Neural cell (in vitro differentiated cells): ENCODE data around the gene IP6K1. TPM values are rescaled to one million over a fixed set of nuclear protein-coding genes. Genes with fewer than 3 reads are reported as not detected.

ENCODE experiments used
- H2AFZ ChIP-seq: fragments of 200-600, 300-800 bp; sonication (generic), shearing (Covaris generic); 2 replicates; pipeline ENCODE4 v1.6.0; 2014; ENCODE audit warnings: low read depth, mild to moderate bottlenecking, antibody characterized with exemption, low read length, moderate library complexity
- H3F3A ChIP-seq: fragments of 200-600 bp; shearing (Covaris generic); 2 replicates; pipeline ENCODE4 v1.6.1; 2016; ENCODE audit warnings: mild to moderate bottlenecking, moderate library complexity, mixed read lengths, antibody characterized with exemption, low read length; ENCODE audit not compliant: insufficient read depth, poor library complexity, severe bottlenecking
- H3K27ac ChIP-seq: fragments of 200-600, 300-800 bp; sonication (generic), shearing (Covaris generic); 2 replicates; pipeline ENCODE4 v1.5.1; 2014; ENCODE audit warnings: mild to moderate bottlenecking, low read length, moderate library complexity
- H3K27me3 ChIP-seq: fragments of 300-800, 200-600 bp; sonication (generic), shearing (Covaris generic); 2 replicates; pipeline ENCODE4 v1.6.0; 2014; ENCODE audit warnings: mild to moderate bottlenecking, low read depth, low read length, moderate library complexity; ENCODE audit not compliant: insufficient read depth
- H3K36me3 ChIP-seq: fragments of 300-800, 200-600 bp; sonication (generic), shearing (Covaris generic); 2 replicates; pipeline ENCODE4 v1.5.1; 2014; ENCODE audit warnings: mild to moderate bottlenecking, antibody characterized with exemption, low read length, moderate library complexity; ENCODE audit not compliant: insufficient read depth
- H3K4me2 ChIP-seq: fragments of 300-800, 200-600 bp; sonication (generic), shearing (Covaris generic); 2 replicates; pipeline ENCODE4 v1.6.0; 2014; ENCODE audit warnings: mild to moderate bottlenecking, low read length
- H3K4me3 ChIP-seq: fragments of 300-800, 200-600 bp; sonication (generic), shearing (Covaris generic); 2 replicates; pipeline ENCODE4 v1.5.1; 2014; ENCODE audit warnings: mild to moderate bottlenecking, low read length, moderate library complexity
- H3K79me2 ChIP-seq: fragments of 200-600 bp; shearing (Covaris generic); replicated peaks from 2 replicates; pipeline ENCODE4 v1.6.0; 2014; ENCODE audit warnings: mild to moderate bottlenecking, low read length, moderate library complexity; ENCODE audit not compliant: insufficient read depth
- H3K9ac ChIP-seq: fragments of 300-800, 200-600 bp; sonication (generic), shearing (Covaris generic); 2 replicates; pipeline ENCODE4 v1.6.1; 2016; ENCODE audit warnings: mild to moderate bottlenecking, low read length, mixed read lengths
- H3K9me2 ChIP-seq: fragments of 200-600 bp; shearing (Covaris generic); 2 replicates; pipeline ENCODE4 v1.6.1; 2016; ENCODE audit warnings: mild to moderate bottlenecking, low read length, mixed read lengths; ENCODE audit not compliant: insufficient read depth
- H3K9me3 ChIP-seq: fragments of 200-600, 300-800 bp; sonication (generic), shearing (Covaris generic); 2 replicates; pipeline ENCODE4 v1.6.1; 2016; ENCODE audit warnings: mild to moderate bottlenecking, mixed run types, low read length, moderate library complexity, mixed read lengths
- H4K20me1 ChIP-seq: fragments of 200-600 bp; shearing (Covaris generic); 2 replicates; pipeline ENCODE4 v1.6.1; 2016; ENCODE audit warnings: mild to moderate bottlenecking, mixed run types; ENCODE audit not compliant: insufficient read depth
- EP300 ChIP-seq: fragments of 450-650 bp; conservative IDR thresholded peaks from 2 replicates; pipeline ENCODE4 v1.6.1; 2014; ENCODE audit warnings: antibody characterized with exemption, mild to moderate bottlenecking, moderate library complexity; ENCODE audit not compliant: poor library complexity, severe bottlenecking
- POLR2AphosphoS5 ChIP-seq: IDR thresholded peaks from 2 replicates; pipeline ENCODE4 v1.6.1; 2012
- RAD21 ChIP-seq: fragments of 450-650 bp; conservative IDR thresholded peaks from 2 replicates; pipeline ENCODE4 v1.6.1; 2014; ENCODE audit warnings: antibody characterized with exemption, mild to moderate bottlenecking, moderate library complexity
- REST ChIP-seq: IDR thresholded peaks from 2 replicates; pipeline ENCODE4 v1.6.1; 2012; ENCODE audit warnings: borderline replicate concordance
- SMC3 ChIP-seq: fragments of 450-650 bp; conservative IDR thresholded peaks from 2 replicates; pipeline ENCODE4 v1.6.1; 2014; ENCODE audit warnings: antibody characterized with exemption, mild to moderate bottlenecking, moderate library complexity; ENCODE audit not compliant: poor library complexity
- TAF1 ChIP-seq: IDR thresholded peaks from 2 replicates; pipeline ENCODE4 v1.6.1; 2012; ENCODE audit warnings: low read depth
- polyA plus RNA-seq: library from polyadenylated mRNA; depleted of rRNA; stranded (reverse); fragments of >200 nt; gene quantifications from 2 replicates; pipeline ENCODE4 v1.2.3, GENCODE V29; 2014
- TF ChIP-seq, protein P1 (sequence below): fragments of 450-650 bp; IDR thresholded peaks from 2 replicates; pipeline ENCODE4 v1.5.1; 2014; ENCODE audit warnings: antibody characterized with exemption, mild to moderate bottlenecking, moderate library complexity; ENCODE audit not compliant: poor library complexity, severe bottlenecking

The IP6K1 gene
- polyA plus RNA-seq, 1 donor from 2014 or later: 52.7 TPM

DNA sequence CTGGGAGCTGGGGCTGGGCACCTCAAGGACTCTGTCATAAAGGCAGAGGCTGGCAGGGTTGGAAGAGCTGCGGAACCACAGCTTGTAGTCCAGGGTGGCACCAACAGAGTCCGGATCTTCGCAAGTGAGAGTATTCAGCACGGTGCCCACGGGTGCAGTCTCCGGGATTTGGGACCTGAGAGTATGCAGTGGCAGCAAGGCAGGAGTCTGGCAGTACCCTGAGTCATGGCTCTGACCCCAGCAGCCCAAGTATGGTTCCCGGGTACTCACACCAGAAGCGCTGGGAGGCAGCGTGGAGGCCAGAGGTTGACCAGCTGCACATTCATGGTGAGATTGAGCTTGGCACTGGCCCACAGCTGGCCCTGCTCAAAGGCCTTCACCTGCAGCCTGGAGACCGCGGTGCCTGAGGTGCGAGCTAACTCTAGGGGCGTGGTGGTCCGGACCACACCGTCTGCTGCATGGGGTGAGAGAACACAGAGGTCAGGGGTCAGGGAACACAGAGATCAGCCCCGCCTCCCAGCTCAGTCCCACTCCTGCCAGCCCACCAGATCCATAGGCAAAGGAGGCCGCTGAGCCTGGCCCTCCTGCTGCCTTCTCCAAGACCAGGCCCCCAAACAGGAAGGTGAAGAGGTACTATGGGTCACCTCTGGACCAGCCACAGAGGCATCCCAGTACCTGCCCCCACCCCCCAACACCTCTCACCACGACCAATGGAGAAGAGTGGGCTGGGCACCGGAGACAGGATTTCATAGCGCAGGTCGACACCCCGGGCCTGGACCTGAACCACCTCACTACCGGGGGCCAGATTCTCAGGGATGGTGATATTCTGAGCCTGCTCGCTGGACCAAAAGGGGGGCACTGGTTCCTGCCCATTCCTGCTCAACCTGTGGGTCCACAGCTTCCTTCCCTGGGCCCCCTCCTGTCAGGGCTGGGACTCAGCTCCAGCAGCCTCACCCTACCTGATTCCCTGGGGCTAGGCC is 8.9 kb upstream of the IP6K1 start:
- Histone ChIP-seq H2AFZ (no peak overlapping the region), H4K20me1 (no peaks in the 10 kb centered on the region)
- TF ChIP-seq, protein P1, sequence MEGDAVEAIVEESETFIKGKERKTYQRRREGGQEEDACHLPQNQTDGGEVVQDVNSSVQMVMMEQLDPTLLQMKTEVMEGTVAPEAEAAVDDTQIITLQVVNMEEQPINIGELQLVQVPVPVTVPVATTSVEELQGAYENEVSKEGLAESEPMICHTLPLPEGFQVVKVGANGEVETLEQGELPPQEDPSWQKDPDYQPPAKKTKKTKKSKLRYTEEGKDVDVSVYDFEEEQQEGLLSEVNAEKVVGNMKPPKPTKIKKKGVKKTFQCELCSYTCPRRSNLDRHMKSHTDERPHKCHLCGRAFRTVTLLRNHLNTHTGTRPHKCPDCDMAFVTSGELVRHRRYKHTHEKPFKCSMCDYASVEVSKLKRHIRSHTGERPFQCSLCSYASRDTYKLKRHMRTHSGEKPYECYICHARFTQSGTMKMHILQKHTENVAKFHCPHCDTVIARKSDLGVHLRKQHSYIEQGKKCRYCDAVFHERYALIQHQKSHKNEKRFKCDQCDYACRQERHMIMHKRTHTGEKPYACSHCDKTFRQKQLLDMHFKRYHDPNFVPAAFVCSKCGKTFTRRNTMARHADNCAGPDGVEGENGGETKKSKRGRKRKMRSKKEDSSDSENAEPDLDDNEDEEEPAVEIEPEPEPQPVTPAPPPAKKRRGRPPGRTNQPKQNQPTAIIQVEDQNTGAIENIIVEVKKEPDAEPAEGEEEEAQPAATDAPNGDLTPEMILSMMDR: no peak
- TF ChIP-seq SMC3: no peak
- no peak for TF ChIP-seq POLR2AphosphoS5
- TF ChIP-seq EP300: no peak
- TF ChIP-seq RAD21: no peak
- TF ChIP-seq TAF1: no peak

DNA sequence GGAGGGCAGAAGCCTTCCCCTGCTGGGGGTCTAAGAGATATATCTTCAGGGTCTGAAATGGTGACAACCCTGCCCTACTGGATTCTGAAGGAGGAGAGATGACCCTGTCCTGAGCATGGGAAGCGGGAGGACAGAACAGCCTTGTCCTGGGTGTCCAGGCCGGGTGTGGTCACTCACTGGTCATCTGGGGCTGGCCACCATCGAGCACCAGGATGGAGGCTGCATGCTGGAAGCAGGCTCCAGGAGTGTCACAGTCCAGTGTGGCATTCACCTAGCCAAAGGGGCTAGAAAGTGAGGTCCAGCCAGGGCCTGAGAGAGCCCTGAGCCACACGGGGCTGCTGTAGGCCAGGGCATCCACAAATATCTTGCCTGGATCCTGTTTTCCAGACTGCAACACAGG is 8.1 kb upstream of the IP6K1 start:
- H2AFZ ChIP-seq: no peak overlapping the region
- H3F3A ChIP-seq: no peaks in the 10 kb centered on the region
- H3K9me3 ChIP-seq: no peaks in the 10 kb centered on the region
- no peak overlapping the region for H3K4me2 ChIP-seq
- TF ChIP-seq POLR2AphosphoS5 (no peak), RAD21 (no peak), REST (no peak)
- TF ChIP-seq, protein P1: no peak
- no peak overlapping the region for H3K9ac ChIP-seq
- H3K9me2 ChIP-seq: no peaks in the 10 kb centered on the region
- no peaks in the 10 kb centered on the region for H3K79me2 ChIP-seq
- no peak overlapping the region for H3K4me3 ChIP-seq
- H3K27ac ChIP-seq: no peak overlapping the region
- H3K27me3 ChIP-seq: no peaks in the 10 kb centered on the region
- H3K36me3 ChIP-seq: no peaks in the 10 kb centered on the region
- H4K20me1 ChIP-seq: no peaks in the 10 kb centered on the region

More for the DNA sequence above, 8.9 kb upstream of the IP6K1 start:
- no peak overlapping the region for H3K9ac ChIP-seq
- H3K4me3 ChIP-seq: no peak overlapping the region
- H3K4me2 ChIP-seq: no peak overlapping the region
- no peaks in the 10 kb centered on the region for H3K9me2 ChIP-seq
- H3K36me3 ChIP-seq: no peaks in the 10 kb centered on the region
- H3K9me3 ChIP-seq: no peaks in the 10 kb centered on the region
- no peaks in the 10 kb centered on the region for H3K27me3 ChIP-seq
- H3K27ac ChIP-seq: no peak overlapping the region
- no peaks in the 10 kb centered on the region for H3F3A ChIP-seq
- H3K79me2 ChIP-seq: no peaks in the 10 kb centered on the region
